Suprapubic skin (tissue), 4 donors: ENCODE results near the gene SEL1L.

Experiments
- CTCF ChIP-seq, 2 donors: fragments of 200-600 bp in 1 of 2; fragments of 450-650 bp in 1 of 2; sonication (generic) in 1 of 2; IDR thresholded peaks; one replicate each; pipeline ENCODE4 v1.5.1; 2016 to 2019; ENCODE audit warnings: antibody characterized with exemption in 2 of 2, mild to moderate bottlenecking in 1 of 2, moderate library complexity in 1 of 2
- EP300 ChIP-seq: sonication (generic); formaldehyde crosslinking; IDR thresholded peaks from one replicate; pipeline ENCODE4 v1.6.1; 2017; ENCODE audit warnings: antibody characterized with exemption
- POLR2A ChIP-seq, 2 donors: fragments of 450-650 bp; IDR thresholded peaks; one replicate each; pipeline ENCODE4 v1.6.1; 2017; ENCODE audit warnings: antibody characterized with exemption in 2 of 2, mild to moderate bottlenecking in 2 of 2, moderate library complexity in 2 of 2
- POLR2AphosphoS5 ChIP-seq, 3 donors: sonication (generic); formaldehyde crosslinking; IDR thresholded peaks; one replicate each; pipeline ENCODE4 v1.6.1; 2017; ENCODE audit warnings: antibody characterized with exemption in 3 of 3

GRCh38 chr14:81473456-81474147 is 60.1 kb downstream of the SEL1L start:
- TF ChIP-seq POLR2A (IDR thresholded peaks at IDR 0.05) (no peak), CTCF (IDR thresholded peaks at IDR 0.05) (no peak), EP300 (no peak), POLR2AphosphoS5 (IDR thresholded peaks at IDR 0.05) (no peak)
